ENCODE data around the gene RPL35. TPM values are rescaled to one million over a fixed set of nuclear protein-coding genes. Genes with fewer than 3 reads are reported as not detected.

The RPL35 gene
- 1,442 and 1,760 TPM in 2 replicates for total RNA-seq

GRCh38 chr9:124861342-124862229, at the start of gene RPL35, which contains the start of gene ARPC5L:
TSS of gene RPL35 (minus strand) at chr9:124861957. CDS start at chr9:124861912, 45 bp downstream.
TSS of gene ARPC5L (plus strand) at chr9:124862130. CDS start at chr9:124869291, 7,161 bp downstream.

GRCh38 chr9:124852829-124853531, 8.8 kb downstream of the RPL35 start, which contains the start of gene WDR38:
TSS of gene WDR38 (plus strand) at chr9:124853460. CDS start at chr9:124853532, 72 bp downstream.

Small RNA genes within 50 kb of the gene (small RNA-seq; reads per million reads assigned to genes)
- not detected for gene RNU4-82P

Other genes starting within 250 kb of the RPL35 start
- gene NR6A1, start 90.6 kb downstream of the RPL35 start, total RNA-seq, result 0.26 and 0.76 TPM in 2 replicates
- 0.39 and 3.2 TPM in 2 replicates for gene OLFML2A, start 84.8 kb downstream of the RPL35 start, total RNA-seq
- gene WDR38, start 8.5 kb downstream of the RPL35 start, total RNA-seq, result not detected in 2 replicates
- gene ARPC5L, start 173 bp upstream of the RPL35 start, total RNA-seq, result 12.8 and 15.2 TPM in 2 replicates
- 14.0 and 14.7 TPM in 2 replicates for gene GOLGA1, start 79.1 kb upstream of the RPL35 start, total RNA-seq